ENCODE data around the gene C14orf180.
A peak's percentile ranks its signal among the peaks of the same experiment; 100 is the strongest.

C14orf180 gene

DNA sequence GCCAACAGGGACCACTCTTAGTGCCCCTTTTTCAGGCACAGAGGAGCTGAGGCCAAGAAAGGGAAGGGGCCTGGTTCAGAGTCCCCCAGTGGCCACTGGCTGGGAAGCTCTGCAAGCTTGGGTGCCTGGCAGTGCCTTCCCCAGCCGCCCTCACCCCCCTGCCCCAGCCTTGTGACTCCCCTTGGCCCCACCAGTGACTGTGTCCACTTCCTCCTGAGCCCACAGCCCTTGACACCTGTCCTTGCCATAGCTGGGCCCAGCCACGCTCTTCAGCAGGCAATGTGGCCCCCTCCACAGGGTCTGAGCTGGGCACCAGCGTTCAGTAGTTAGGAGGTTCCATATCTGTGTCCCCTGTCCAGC is 19.0 kb upstream of the C14orf180 start:
- DNase-seq: no peak

DNA sequence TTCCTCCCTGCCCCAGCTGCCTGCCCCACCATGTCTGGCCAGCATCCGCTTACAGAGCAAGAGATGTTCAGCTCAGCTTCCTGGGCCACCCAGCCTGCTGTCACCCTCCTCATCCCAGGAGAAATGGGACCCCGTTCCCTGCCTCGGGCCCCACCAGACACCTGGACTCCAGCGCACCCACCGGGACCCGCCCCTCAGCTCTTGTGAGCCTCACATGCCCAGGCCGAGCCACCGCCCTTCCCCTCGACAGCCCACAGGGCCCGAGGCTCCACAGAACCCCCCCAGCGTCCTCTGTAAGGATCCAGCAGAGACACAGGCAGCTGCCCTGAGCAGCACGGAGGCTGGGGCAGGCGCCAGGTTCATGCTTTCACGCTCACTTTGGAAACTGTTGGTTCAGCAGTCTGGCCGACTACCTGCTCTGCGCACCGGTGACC is 18.4 kb upstream of the C14orf180 start:
- no peak for DNase-seq

DNA sequence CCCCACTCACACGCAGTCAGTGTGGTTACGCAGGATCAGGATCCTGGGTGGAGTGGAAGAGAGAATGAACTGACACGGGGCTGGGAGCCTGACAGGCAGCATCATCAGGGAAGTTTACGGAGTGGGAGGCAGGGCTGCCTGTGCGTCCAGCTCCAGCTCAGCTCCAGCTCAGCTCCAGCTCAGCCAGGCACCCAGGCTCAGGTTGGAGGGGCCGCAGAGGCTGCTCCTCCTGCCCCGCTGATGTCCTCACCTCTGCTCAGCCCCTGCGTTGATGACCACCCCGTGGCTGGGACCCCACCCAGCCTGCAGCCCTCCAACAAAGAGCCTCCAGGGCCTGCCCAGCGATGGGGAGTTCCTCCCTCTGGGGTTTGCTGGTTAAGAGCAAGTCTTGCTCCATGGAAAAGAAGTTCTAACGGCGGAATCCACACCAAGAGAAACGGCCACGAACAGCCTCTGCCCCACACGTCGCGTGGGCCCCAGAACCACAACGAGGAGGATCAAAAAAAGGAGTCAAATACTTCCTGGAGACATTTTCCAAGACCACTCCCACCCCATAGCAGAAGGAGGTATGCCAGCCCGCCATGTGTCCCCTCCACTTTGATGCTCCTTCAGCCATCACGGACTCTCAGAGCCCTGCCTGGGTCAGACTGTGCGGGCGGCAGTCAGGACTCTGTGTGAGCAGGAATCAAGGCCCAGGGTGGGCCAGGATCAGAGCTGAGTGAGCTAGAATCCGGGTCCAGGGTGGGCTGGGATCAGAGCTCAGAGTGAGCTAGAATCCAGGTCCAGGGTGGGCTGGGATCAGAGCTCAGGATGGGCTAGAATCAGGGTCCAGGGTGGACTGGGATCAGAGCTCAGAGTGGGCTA is 17.7 kb upstream of the C14orf180 start:
- DNase-seq: no peak

DNA sequence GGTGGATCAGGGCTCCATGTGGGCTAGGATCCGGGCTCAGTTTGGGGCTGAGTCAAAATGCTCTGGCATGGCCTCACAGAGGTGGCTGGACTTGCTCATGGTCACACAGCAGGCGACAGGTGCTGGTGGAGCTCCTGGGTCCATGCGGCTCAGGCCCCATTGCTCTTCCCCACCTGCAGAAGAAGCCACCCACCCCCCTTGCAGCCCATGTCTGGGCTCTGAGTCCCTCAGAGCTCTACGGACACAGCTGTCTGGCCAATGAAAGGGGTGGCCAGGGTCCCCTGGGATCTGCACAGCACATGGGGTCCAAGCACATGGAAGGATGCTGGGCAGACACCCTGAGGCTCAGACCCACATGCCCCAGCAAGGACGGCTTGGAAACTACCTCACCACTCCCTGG is 17.0 kb upstream of the C14orf180 start:
- no peak for DNase-seq

DNA sequence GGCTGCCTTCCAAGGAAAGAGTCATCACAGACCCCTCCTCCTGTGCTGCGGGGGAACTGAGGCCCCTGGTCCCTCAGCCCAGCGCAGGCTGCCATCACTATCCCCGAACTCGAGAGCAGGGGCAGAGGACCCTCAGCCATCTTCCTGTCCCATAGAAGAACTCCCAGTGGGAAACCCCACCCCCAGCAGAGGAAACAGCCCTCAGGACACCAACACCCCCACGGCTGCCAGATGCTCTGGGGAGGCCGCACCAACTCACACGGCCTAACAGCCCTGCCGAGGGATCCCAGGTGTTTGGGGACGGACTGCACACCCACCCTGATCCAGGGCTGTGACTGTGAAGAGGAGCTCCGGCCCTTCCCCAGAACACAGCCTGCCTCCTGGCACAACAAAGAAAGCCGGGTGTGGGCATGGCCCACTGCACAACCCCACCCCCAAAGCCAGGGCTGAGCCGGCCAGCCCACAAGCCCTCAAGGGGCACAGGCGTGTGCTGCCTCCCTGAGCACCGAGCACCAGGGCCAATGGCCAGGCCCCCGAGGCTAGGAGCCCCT is 16.3 kb upstream of the C14orf180 start:
- no peak for DNase-seq

DNA sequence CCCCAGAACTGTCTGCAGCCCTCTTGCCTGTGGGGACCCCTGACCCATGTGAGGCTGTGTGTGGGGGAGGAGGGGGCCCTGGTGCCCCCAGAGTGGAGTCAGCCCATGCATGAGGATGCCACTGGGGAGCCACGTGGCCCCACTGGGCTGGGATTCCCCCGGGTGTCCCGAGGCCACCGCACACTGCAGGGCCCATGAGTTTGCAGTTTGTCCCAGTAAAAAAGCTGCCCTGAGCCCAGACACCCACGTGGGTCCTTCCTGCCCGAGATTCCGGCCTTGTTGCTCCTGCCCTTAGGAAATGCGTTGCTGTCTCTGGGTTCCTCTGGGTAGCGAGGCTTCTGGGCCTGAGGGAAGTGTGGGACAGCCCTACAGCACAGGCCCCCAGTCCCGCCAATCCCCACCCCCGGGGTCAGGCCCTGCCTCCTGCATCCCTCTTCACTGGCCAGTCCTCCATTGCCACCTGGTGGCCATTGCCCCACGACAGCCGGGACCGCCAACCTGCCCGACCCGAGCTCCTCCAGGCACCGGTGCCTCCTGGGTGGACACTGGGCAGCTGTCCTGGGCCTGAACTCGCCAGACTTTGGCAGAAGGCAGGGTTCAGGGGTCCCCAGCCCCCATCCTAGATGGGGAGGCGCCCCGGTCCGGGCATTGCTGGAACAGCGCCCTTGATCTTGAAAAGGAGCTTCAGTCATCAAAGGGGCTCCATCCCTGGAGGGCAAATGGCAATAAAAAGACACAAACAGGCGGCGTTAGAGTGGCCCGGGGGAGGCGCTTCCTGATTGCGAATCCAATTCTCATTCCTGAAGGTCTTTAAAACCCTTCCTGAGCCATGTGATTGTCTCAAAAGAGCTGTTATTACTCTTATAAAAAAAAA is 15.6 kb upstream of the C14orf180 start:
- DNase-seq: peak in 47 of 58 donors; percentile 6 to 76 (median 46)

DNA sequence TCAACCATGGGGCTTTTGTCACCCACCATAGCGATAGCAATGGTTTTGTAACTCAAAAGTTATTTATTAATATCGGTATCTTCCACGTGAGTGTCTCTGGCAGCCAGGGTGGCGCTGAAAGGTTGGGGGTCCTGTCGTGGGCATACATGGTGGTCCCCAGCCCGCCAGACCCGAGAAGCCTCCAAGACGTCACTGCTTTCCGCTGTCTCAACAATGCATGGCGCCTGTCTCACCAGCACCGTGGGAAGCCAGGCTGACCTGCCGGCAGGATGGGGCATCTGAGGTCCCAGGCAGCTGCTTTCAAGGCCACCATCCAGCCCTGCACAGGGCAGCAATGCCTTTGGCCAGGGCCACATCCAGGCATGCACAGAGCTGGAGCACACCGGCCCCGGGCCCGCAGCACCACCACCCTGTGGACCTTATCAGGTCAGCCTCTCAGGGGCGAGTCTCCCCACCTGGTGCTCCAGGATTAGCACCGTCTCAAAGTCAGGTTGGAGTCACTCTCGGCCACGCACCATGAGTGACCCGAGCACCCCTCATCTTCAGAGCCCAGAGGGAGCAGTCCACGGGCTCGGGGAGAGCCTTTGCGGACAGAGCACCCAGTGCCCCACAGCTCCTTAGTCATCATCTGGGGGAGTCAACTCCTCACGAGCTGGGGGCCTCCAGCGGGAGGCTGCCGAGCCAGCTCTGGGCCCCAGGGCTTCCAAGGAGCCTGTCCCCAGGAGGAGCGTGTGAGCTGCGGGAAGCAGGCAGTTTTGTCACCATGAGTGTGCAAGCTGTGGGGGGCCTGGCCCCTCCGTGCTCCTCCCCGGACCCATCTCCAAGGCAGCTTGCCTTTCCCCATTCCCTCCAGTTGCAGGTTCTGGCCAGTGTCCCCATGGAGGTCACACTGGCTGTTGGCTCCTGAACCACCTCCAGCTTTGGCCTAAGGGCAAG is 14.6 kb upstream of the C14orf180 start:
- no peak for DNase-seq

DNA sequence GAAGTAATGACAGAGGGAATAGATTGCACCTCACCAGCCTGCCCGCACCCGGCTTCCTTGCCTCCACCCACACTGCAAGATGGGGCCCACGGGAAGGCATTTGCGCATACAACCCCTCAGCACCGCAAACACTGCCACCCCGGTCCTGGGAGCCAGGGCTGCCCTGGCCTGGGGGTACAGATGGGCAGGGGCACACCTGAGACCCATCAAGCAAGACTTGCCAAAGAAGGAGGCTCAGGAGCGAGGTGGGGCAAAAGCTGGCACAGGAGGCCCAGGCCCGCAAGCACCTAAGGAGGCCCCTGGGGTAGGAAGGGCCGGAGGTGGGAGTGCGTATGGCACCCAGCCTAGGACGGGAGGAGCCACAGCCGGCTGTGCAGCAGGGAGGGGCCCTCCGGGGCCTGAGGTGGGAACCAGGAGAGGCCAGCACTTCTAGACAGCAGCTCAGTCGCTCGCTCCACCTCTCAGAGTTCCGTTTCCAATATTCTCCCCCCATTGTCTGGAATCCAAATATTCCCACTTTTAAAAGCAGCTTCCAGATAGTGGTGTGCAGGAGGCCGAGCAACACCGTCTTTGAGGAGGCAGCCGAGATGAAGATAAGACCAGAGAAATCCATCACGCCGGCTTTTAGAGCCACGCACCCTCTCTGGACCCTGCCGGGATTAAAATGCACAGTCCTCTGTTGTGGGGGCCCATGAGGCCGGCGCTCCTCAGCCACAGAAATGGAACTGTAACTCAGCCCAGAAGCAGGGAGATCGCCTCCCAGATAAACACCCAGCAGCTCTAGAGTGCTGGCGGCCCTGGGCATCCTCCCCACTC is 12.2 kb upstream of the C14orf180 start:
- no peak for DNase-seq

DNA sequence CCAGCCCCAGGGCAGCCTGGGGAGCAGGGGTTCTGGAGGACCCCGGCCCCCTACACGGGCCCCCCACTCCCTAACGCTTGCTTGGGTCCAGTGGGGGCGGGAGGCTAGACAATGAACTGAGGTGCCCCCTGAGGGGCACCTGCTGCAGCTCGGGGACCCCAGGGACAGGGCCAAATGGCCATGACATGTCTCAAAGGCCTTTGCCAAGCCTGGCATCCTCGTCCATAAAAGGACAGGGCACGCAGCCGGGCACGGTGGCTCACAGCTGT is 11.7 kb upstream of the C14orf180 start:
- no peak for DNase-seq

DNA sequence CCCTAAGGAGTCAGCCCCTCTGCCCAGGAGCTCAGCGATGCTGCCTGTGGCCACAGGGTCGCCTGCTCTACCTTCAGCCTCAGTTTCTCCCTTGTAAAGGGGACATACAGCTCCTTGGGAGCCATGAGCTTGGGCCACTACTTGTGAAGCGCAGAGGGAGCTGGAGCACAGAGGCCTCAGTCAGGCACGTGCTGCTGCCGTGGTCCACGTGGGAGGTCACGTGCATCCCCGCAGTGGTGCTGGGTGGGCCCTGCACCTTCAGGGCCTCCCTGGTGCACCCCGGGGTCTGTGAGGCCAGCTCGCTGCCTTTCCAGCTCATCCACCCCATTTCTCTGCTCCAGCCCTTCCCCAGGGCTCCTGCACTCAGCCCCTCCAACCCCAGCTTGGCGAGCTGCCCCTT is 10.9 kb upstream of the C14orf180 start:
- DNase-seq: no peak

DNA sequence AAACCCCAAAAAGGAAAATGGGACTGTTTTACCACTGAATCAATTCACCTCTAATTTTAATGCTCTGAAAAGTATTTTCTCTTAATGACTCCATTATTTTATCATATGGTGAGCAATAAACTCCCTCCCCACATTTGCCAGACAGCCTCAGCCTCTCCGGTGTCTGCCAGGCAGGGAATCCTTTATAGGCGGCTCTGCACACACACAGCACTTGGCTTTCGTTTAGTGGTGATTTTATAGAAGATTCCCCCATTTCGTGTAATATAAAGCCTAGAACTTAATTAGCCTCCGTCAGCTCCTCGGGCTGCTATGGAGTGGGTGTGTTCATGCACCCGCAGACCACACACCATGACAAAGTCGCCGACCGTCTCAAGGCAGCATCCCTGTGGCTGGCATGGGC is 10.1 kb upstream of the C14orf180 start:
- no peak for DNase-seq

DNA sequence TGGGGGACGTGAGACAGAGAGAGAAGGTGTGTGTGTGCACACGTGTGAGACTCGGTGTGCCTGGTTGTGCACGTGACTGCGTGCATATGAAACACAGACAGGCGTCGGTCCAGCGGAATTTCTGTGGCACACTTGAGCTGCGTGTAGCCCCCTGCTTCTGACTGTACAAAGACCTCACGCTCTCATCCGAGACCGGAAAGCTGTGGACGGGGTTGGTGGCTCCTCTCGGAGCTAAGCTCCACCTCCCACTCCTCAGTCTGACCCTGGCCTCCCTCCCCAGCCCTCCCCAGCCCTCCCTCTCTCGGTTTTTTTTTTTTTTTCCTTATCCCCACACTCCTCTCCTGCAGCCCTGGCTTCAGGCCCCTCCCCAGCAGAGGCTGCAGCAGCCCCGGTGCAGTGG is 8.3 kb upstream of the C14orf180 start:
- DNase-seq: no peak

DNA sequence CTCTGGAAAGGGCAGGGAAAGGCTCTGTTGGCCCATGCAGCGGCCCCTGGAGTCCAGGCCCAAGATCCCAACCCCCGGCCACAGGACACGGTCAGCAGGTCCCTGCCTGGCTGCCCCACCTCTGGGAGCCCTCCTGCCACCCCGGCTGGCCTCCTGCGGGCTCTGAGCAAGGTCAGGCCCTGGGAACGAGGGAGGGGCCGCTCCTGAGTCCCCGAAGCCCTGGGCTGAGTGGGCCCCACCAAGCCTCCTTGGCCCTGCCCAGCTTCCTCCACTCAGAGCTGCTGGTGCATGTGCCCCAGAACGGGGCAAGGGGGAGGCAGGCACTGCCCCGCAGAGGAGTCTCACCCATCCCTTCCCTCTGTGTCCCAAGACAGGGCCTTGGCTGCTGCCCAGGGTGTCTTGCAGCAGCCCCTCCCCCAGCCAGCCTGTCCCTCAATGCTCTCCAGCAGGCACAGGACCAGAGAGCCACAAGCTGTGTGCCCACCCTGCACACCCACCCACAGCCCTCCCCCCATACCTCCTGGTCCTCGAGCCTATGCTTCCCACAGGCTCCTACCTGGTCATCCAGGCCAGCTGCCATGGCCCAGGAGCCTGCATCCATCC is 7.4 kb upstream of the C14orf180 start:
- no peak for DNase-seq

DNA sequence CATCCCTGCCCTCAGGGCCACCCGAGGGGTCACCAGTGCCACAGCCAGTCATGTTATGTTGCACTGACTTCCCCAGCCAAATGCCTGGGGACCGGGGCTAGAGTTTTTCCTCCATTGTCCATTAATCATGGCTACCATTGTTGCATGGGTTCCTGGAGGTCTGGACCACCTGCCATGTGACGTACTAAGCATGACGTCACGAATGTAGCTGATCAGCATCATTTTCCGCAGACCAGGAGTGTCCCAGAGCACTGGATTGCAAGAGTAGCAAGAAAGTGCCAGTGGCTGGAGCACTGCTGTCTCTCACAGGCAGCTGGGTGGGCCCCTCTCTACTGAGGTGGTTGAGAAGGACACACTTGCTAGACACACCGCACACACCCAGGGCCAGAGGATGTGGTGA is 6.9 kb upstream of the C14orf180 start:
- DNase-seq: no peak

DNA sequence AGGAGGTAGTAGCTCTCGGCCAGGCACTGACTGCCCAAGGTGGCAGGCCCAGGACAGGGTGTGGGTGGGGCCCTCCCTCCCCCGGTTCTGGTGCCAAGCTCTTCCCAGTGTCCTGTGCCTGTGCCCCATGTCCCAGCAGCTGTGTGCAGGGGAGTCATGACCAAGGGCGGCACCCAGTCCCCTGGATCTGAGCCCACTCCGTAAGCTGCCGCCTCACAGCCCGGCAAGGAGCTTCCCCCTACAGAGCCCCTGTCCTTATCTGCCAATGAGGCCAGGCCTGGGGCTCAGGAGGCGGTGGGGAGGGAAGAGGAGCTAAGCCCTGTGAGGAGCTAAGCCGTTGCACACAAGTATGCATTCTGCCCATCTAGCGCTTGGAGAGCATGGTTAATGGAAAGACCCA is 5.6 kb upstream of the C14orf180 start:
- no peak for DNase-seq

DNA sequence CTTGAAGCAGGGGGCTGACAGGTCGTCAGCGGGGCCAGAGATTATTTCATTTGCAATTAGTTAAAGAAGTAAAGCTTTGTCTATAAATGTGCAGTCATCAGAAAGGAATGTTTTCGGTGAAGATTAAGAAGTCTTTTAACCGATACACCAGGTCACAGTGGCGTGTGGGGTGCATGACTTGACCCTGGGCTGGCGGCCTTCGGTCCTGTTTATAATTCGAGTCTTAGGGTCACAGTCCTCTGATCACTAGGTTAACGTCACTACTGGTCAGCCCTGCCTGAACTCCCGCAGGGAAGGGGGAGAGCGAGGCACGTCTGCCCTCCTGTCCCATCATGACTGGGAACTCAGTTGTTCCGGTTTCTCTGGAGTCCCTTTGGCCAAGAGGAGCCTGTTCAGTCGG is 5.0 kb upstream of the C14orf180 start:
- DNase-seq: no peak

DNA sequence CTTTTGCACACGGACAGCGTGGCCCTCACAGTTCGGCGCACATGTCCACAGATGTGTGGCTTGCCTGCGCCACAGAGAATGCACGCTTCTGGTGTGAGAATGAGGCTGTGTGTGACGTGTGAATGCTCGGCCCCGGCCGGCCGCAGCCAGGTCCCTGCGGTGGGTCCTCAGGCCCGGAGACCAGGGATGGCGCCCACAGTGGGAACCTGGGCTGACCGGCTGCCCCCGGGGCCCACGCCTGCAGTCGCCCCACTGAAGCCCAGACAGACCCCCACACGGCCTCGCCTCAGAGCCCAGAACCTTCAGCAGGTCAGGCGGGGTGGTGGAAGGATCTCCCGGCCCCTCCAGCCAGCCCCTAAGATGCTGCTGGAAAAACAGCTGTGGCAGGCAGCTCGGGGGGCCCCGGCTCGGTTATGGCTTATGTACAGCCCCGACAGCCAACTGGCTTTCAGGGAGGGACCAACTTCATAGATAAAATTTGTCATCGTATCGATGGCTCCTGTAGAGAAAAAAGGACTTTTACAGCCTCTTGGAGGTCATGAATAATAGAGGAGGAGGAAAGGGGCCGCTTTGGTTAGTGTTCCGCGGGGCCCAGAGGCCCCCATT is 4.5 kb upstream of the C14orf180 start:
- no peak for DNase-seq

DNA sequence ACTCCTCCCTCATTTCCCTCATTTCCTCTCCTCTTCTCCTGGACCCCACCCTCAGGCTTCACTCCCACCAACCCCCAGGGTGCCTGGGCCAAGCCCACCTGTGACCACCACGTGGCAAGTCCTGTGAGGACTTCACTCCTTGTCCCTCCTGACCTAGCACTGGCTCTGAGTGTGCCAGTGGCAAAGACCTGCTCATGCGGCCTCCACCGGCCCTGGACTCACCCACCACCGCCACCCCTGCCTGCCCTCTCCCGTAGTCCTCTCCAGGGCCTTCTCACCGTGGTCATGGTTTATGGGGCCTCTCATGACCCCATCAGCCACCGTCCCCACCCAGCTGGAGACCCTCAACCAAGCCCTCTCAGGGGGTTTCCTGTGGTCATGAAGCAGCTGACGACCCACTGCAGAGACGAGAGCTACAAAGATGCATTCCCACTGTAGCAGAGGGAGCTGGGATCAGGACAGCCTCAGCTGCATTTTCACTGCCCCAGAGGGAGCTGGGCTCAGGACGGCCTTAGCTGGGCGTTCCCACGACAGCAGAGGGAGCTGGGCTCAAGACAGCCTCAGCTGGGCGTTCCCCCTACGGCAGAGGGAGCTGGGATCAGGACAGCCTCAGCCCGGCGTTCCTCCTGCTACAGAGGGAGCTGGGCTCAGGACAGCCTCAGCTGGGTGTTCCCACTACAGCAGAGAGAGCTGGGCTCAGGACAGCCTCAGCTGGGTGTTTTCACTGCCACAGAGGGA is 3.2 kb upstream of the C14orf180 start:
- DNase-seq: no peak

DNA sequence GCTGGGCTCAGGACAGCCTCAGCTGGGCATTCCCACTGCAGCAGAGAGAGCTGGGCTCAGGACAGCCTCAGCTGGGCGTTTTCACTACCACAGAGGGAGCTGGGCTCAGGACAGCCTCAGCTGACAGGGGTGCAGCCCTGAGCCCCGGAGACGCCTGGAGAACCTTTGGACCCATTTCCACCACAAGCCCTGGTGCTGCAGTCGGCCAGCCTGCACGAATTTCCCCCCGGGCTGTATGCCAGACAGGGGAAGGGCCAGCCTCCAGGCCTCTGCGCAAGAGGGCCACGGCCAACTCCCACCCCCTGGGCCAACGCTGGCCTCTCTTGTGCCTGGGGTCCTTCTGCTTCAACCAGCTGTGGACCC is 2.6 kb upstream of the C14orf180 start:
- DNase-seq: no peak

Data from anterior cingulate cortex (tissue), 58 donors.